Thymus (tissue), 11 donors: Measurements from ENCODE around the gene INHBE. TPM values are rescaled to one million over a fixed set of nuclear protein-coding genes. Genes with fewer than 3 reads are reported as not detected.

Experiments used
- DNase-seq, 9 donors: peaks; one replicate each; pipeline ENCODE4 v3.0.0-alpha.2; 2013; ENCODE audit warnings: low spot score in 9 of 9, low read depth in 6 of 9, missing footprints in 1 of 9
- H3K27ac ChIP-seq, 2 donors: one replicate each; pipeline ENCODE4 v1.5.1; 2013; ENCODE audit warnings: control low read depth in 1 of 2, low read depth in 1 of 2, low read length in 1 of 2, mild to moderate bottlenecking in 1 of 2, moderate library complexity in 1 of 2
- H3K27me3 ChIP-seq, 2 donors: one replicate each; pipeline ENCODE4 v1.5.1; 2013; ENCODE audit warnings: low read length in 1 of 2; ENCODE audit not compliant: control insufficient read depth in 2 of 2, insufficient read depth in 1 of 2
- H3K36me3 ChIP-seq, 2 donors: one replicate each; pipeline ENCODE4 v1.5.1; 2013; ENCODE audit warnings: low read length in 1 of 2, mild to moderate bottlenecking in 1 of 2, moderate library complexity in 1 of 2; ENCODE audit not compliant: control insufficient read depth in 2 of 2, insufficient read depth in 2 of 2
- H3K4me1 ChIP-seq, 2 donors: one replicate each; pipeline ENCODE4 v1.5.1; 2013; ENCODE audit warnings: low read length in 2 of 2; ENCODE audit not compliant: control insufficient read depth in 2 of 2, insufficient read depth in 2 of 2
- H3K4me3 ChIP-seq, 2 donors: one replicate each; pipeline ENCODE4 v1.5.1; 2013; ENCODE audit warnings: low read length in 2 of 2, control low read depth in 1 of 2, mild to moderate bottlenecking in 1 of 2
- H3K9me3 ChIP-seq, 2 donors: one replicate each; pipeline ENCODE4 v1.5.1; 2013; ENCODE audit warnings: low read length in 1 of 2, mild to moderate bottlenecking in 1 of 2; ENCODE audit not compliant: control insufficient read depth in 2 of 2, insufficient read depth in 1 of 2
- WGBS: extraction: QIAGEN DNeasy Blood & Tissue Kit; methylation state at CpG from one replicate; pipeline ENCODE4 v1.1.7; 2013; 5-methylcytosine and 5-hydroxymethylcytosine counted together
- polyA plus RNA-seq: library from polyadenylated mRNA; stranded (reverse); fragments of 200-250 nt; gene quantifications from one replicate; pipeline ENCODE4 v1.2.3, GENCODE V29; 2013
- total RNA-seq: library from RNA; stranded (reverse); fragments of 120-200 nt; gene quantifications from one replicate; pipeline ENCODE4 v1.2.4, GENCODE V29; 2013
- donor health status: healthy.

INHBE gene
- total and polyA plus RNA-seq, 2 donors, result 0.09 to 0.14 TPM

- Histone ChIP-seq H3K27me3 (peaks cover 0 to 10% of the 10 kb centered on the region in 2 donors), H3K36me3 (peaks cover 64 to 71% of the 10 kb centered on the region in 2 donors), H3K4me3 (no peak overlapping the region), H3K4me1 (peaks cover 4 to 7% of the 10 kb centered on the region in 2 donors), H3K9me3 (no peaks in the 10 kb centered on the region), H3K27ac (no peak overlapping the region)
- DNase-seq, result no peak
- 98% methylated on average over 14 of the region's 14 CpGs for WGBS
Measured at GRCh38 chr12:57470286-57470969, 15.3 kb downstream of the INHBE start.

DNA sequence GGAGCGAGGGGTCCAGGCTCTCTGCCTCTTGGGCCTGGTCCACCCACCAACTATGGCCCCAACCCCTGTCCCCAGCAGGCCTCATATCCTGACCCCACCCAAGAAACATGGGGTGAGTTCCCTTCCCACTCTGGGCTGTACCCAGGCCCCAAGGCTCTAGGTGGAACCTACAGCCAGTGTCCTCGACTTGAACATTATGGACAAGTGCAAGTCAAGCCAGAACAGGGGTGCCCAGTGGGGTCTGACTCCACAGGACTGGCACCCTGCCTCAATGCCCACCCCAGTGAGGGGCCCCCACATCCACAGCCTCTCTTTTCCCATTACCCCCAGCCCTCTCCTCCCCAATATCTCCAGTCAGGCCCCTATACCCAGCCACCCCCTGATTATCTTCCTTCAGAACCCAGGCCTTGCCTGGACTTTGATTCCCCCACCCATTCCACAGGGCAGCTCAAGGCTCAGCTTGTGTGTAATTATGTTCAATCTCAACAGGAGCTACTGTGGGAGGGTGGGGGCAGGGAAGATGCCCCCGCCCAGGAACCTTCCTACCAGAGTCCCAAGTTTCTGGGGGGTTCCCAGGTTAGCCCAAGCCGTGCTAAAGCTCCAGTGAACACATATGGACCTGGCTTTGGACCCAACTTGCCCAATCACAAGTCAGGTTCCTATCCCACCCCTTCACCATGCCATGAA is 16.0 kb downstream of the INHBE start:
- peaks cover 0 to 15% of the 10 kb centered on the region in 2 donors for H3K27me3 ChIP-seq
- no peak overlapping the region for H3K27ac ChIP-seq
- no peaks in the 10 kb centered on the region for H3K9me3 ChIP-seq
- H3K4me1 ChIP-seq, result peaks cover 8 to 14% of the 10 kb centered on the region in 2 donors
- DNase-seq, result no peak
- no peak overlapping the region for H3K4me3 ChIP-seq
- H3K36me3 ChIP-seq, result peaks cover 68 to 74% of the 10 kb centered on the region in 2 donors
- WGBS, result 94% methylated on average over 4 of the region's 4 CpGs

- Histone ChIP-seq H3K36me3 (peaks cover 68 to 74% of the 10 kb centered on the region in 2 donors), H3K9me3 (no peaks in the 10 kb centered on the region), H3K4me3 (no peak overlapping the region), H3K27ac (no peak overlapping the region), H3K4me1 (peaks cover 10 to 20% of the 10 kb centered on the region in 2 donors), H3K27me3 (peaks cover 0 to 16% of the 10 kb centered on the region in 2 donors)
- no peak for DNase-seq
- 98% methylated on average over 3 of the region's 3 CpGs for WGBS
Measured at GRCh38 chr12:57471661-57472060, 16.6 kb downstream of the INHBE start.

GRCh38 chr12:57472391-57472790 is 17.3 kb downstream of the INHBE start:
- no peak overlapping the region for H3K4me3 ChIP-seq
- peaks cover 11 to 24% of the 10 kb centered on the region in 2 donors for H3K4me1 ChIP-seq
- peaks cover 64 to 69% of the 10 kb centered on the region in 2 donors for H3K36me3 ChIP-seq
- H3K9me3 ChIP-seq, result no peaks in the 10 kb centered on the region
- H3K27ac ChIP-seq, result no peak overlapping the region
- WGBS, result 96% methylated on average over 3 of the region's 3 CpGs
- peaks cover 0 to 18% of the 10 kb centered on the region in 2 donors for H3K27me3 ChIP-seq
- DNase-seq, result no peak

- DNase-seq, result no peak
- Histone ChIP-seq H3K4me3 (no peak overlapping the region), H3K4me1 (peaks cover 14 to 34% of the 10 kb centered on the region in 2 donors), H3K27ac (no peak overlapping the region), H3K27me3 (peaks cover 0 to 18% of the 10 kb centered on the region in 2 donors), H3K36me3 (peaks cover 64 to 66% of the 10 kb centered on the region in 2 donors), H3K9me3 (no peaks in the 10 kb centered on the region)
- WGBS, result 95% methylated on average over 3 of the region's 3 CpGs
Measured at GRCh38 chr12:57473392-57473791, 18.3 kb downstream of the INHBE start.

DNA sequence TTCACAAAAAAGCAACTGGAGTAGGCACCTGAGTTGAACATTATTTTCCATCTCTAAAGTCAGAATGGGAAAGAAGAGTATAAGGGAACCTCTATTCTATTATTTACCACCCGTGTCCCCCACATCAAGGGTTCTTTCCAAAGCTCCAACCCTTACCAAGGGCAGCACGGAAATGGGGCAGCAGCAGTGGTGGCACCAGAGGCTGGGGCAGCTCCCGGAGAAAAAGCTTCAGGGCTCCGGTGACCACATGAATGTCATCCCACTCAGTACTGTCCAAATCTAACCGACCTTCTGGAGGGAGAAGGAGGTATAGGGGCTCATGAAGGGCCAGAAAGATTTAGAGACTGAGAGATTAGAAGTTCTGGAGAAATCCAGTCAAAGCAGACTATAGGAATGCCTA is 18.8 kb downstream of the INHBE start:
- H3K27ac ChIP-seq, result no peak overlapping the region
- no peak overlapping the region for H3K4me3 ChIP-seq
- H3K27me3 ChIP-seq, result peaks cover 0 to 18% of the 10 kb centered on the region in 2 donors
- H3K4me1 ChIP-seq, result peaks cover 19 to 39% of the 10 kb centered on the region in 2 donors
- WGBS, result 96% methylated on average over 5 of the region's 5 CpGs
- peaks cover 64 to 66% of the 10 kb centered on the region in 2 donors for H3K36me3 ChIP-seq
- H3K9me3 ChIP-seq, result no peaks in the 10 kb centered on the region
- DNase-seq, result no peak

- Histone ChIP-seq H3K4me1 (peaks cover 25 to 44% of the 10 kb centered on the region in 2 donors), H3K27ac (no peak overlapping the region), H3K9me3 (no peaks in the 10 kb centered on the region), H3K36me3 (peaks cover 59 to 60% of the 10 kb centered on the region in 2 donors), H3K27me3 (peaks cover 0 to 18% of the 10 kb centered on the region in 2 donors), H3K4me3 (no peak overlapping the region)
- DNase-seq, result no peak
- WGBS, result 90% methylated on average over 8 of the region's 8 CpGs
Measured at GRCh38 chr12:57474430-57474829, 19.3 kb downstream of the INHBE start.

GRCh38 chr12:57474862-57475261 is 19.8 kb downstream of the INHBE start:
- no peak overlapping the region for H3K4me3 ChIP-seq
- H3K9me3 ChIP-seq, result no peaks in the 10 kb centered on the region
- no peak overlapping the region for H3K27ac ChIP-seq
- peaks cover 29 to 49% of the 10 kb centered on the region in 2 donors for H3K4me1 ChIP-seq
- H3K27me3 ChIP-seq, result peaks cover 0 to 18% of the 10 kb centered on the region in 2 donors
- no peak for DNase-seq
- WGBS, result 97% methylated on average over 7 of the region's 7 CpGs
- peaks cover 55 to 56% of the 10 kb centered on the region in 2 donors for H3K36me3 ChIP-seq
